ENCODE results near the gene LEP.

- no peak for TF ChIP-seq MAX (IDR thresholded peaks at IDR 0.05)
- TF ChIP-seq CTCF (IDR thresholded peaks at IDR 0.05): no peak
- no peak for TF ChIP-seq POLR2A (IDR thresholded peaks at IDR 0.05; ENCODE audit: low read length)
- no peak for TF ChIP-seq RAD21 (conservative IDR thresholded peaks at IDR 0.05 in 1 of 2, IDR thresholded peaks at IDR 0.05 in 1 of 2)
- no peak for TF ChIP-seq USF2 (IDR thresholded peaks at IDR 0.05)
- no peak for TF ChIP-seq CBX2 (IDR thresholded peaks at IDR 0.05; ENCODE audit: borderline replicate concordance, low read depth)
- no peak for TF ChIP-seq RCOR1 (IDR thresholded peaks at IDR 0.05; ENCODE audit: low read depth, low read length)
- TF ChIP-seq CHD4 (IDR thresholded peaks at IDR 0.05; ENCODE audit: borderline replicate concordance): no peak
- no peak for TF ChIP-seq ESRRA (IDR thresholded peaks at IDR 0.05; ENCODE audit: borderline replicate concordance, low read length)
- no peak for TF ChIP-seq MAFK (IDR thresholded peaks at IDR 0.05; ENCODE audit: partially characterized antibody)
- no peak for TF ChIP-seq EP300 (IDR thresholded peaks at IDR 0.05)
- no peak for TF ChIP-seq KDM1A (IDR thresholded peaks at IDR 0.05; ENCODE audit: low read depth)
Measured at GRCh38 chr7:128279124-128279713, 38.1 kb downstream of the LEP start.

All from A549 (cell line).